ENCODE data around the gene TBK1.

Gene TBK1

GRCh38 chr12:64550755-64551154, 98.8 kb downstream of the TBK1 start:
- no peak for DNase-seq

GRCh38 chr12:64551676-64552075, 99.8 kb downstream of the TBK1 start:
- no peak for DNase-seq

Data from NCI-H1694 (cell line).